NAMALWA (cell line): ENCODE data around the gene SCAF11.

Experiments
- DNase-seq: peaks from one replicate; pipeline ENCODE4 v3.0.0-alpha.2; 2015; ENCODE audit warnings: low spot score

Gene SCAF11

DNA sequence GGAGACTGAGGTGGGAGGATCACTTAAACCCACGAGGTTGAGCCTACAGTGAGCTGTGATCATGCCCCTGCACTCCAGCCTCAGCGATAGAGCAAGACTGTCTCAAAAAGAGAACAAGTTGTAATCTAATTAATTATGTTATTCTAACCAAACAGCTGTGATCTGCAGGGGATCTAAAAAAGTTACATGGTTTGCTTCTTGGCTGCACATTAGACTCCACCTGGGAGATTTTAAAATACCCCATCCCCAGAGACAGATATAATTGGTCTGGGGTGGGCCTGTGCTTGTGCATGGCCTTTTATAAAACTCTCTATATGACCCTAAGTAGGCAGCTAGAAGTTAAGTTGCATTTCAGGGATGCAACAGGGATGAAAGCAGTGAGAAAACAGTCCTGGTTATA lies 76.7 kb downstream of the SCAF11 start:
- DNase-seq, result peak; percentile 65

DNA sequence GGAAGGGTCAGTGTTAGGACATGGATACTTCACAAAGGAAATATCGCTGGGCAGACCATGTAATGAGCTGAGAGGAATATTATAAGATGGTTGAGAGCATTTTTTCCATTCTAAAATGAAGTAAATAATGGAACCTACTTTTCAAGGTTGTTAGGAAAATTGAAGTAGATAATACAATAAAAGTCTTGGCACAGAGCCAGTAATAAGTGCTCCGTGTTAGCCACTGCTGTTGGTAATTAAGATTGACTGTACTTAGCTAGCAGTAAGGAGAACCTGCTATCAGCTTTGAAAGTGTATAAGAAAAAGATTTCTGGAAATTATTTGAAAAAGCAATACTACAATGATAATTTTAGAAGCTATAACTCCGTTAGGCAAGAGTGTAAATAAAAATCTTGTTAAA lies 77.6 kb downstream of the SCAF11 start:
- DNase-seq, result no peak

DNA sequence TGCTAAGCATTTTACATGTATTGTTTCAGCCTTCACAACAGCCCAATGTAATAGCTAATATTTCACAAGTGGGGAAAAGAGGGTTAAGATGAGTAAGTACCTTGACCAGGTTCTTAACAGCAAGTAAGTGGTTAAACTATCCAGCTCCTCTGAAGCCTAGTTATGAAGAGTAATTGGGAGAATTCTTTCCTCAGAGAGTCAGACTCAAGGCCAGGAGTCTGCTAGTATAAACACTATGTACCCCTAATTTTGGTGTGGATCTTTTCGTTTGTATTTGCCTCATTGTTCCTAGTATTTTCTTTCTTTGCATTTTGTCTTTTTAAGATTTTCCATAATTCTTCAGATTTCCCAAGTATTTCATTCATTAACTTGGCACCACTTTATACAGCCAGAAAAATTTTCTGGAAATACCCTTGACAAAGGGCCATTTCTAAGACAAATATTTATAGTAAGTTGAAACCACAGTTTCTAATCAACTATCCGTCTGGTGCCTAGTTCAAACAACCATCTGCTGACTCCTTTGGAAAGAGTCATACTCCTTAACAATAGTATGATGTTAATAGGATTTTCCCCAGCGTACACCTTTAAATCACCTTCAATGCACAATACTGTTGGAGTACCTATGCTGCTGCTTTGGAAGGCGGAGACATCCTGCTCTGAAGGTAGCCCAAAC lies 81.2 kb downstream of the SCAF11 start:
- DNase-seq, result no peak

DNA sequence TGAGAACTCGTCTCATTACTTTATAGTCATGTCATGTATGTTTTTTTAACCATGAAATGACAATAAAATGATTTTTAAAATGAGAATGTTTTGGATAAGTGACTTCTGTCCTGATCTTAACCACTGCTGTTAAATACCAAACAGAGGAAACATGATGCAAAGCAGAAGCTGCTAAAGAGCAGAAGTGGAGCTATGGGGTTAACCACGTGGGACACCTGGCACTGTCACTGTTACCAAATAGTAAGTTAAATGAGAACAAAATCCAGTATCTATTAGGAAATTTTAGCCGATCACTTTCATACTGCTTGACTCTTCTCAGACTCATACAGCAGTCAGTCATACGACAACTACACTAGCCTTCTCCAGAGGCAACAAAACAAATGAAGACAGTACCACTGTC lies 82.4 kb downstream of the SCAF11 start:
- peak; percentile 69 for DNase-seq

DNA sequence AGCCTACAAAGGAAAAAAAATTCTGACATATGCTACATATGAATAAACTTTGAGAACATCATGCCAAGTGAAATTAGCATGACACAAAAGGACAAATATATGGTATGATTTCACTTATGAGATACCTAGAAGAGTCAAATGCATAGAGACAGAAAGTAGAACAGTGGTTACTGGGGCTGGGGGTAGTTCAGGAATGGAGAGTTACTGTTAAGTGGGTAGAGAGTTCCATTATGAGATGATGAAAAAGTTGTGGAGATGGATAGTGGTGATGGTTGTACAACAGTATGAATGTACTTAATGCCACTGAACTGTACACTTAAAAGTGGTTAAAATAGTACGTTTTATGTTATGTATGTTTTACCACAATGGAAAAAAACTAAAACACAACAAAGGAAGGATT lies 92.3 kb downstream of the SCAF11 start:
- no peak for DNase-seq

DNA sequence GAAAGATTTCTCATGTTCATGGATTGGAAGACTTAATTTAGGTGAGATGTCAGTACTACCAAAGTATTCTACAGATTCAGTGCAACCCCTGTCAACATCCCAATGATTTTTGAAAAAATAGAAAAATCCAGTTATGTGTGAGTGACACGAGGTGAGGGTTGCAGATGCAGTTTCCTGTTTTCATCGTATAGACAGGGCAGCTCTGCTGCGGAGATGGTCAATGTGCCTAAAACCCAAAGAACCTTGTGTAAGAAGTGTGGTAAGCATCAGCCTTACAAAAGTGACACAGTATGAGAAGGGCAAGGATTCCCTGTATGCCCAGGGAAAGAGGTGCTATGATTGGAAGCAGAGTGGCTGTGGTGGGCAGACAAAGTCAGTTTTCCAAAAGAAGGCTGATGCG lies 94.4 kb downstream of the SCAF11 start:
- DNase-seq, result no peak

DNA sequence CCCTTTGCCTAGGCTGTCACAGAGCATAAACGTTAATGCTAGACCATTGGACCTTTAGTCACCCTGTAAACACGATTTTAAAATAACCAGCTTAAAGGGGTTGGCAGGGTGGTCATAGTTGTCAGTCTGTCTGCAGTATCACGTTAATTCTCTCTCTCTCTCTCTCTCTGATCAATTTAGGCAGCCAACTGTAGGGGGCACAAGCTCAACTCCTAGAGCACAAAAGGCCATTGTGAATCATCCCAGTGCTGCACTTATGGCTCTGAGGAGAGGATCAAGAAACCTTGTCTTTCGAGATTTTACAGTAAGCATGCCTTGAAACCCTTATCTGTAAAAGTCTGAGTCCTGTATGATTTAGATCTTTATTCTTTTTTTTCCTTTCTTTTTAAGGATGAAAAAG lies 97.1 kb downstream of the SCAF11 start:
- no peak for DNase-seq

DNA sequence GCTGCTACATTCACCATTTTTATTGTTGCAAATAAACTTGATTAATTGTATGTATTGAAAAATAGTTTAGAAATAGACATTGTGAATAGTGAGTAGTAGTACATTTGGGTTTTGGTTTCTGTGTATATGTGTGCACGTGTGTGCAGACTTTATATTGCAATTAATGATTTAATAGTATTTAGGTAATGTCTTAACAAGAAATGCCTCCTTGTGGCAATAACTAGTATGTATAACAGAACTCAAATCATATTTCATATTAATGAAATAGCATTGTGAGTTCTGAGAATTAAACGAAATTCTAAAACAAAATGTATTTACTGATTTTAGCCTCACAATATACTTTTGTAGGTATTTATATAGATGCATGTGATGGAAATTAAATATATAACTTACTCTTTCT lies 100.1 kb downstream of the SCAF11 start:
- no peak for DNase-seq

DNA sequence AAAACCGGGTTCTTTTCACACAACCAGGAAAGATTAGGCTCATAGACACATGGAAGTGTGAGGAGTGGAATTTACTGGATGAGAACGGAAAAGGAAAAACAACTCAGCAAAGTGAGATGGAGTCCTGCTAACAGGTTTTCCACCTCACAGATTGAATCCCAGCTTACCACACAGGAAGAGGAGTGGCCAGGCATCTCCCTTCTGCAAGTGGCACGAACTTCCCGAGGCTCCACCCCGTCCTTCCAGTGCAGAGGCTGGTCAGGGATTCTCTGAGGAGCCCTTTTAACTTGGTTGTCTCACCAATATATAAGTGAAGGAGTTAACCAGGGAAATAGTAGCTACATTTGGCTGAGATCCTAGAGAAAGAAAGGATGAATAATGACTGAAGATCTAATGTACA lies 102.8 kb downstream of the SCAF11 start:
- DNase-seq, result no peak

DNA sequence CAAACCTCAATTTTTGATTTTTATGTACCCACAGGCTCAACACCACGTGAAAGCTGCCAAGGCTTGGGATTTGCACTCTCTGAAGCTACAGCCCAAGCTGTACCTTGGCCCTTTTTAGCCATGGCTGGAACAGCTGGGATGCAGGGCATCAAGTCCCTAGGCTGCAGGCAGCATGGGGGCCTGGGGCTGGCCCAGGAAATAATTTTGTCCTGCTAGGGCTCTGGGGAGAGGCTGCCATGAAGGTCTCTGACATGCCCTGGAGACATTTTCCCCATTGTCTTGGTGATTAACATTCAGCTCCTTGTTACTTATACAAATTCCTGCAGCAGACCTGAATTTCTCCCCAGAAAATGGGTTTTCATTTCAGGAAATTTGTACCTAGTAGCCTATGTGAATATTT lies 103.7 kb downstream of the SCAF11 start:
- no peak for DNase-seq

DNA sequence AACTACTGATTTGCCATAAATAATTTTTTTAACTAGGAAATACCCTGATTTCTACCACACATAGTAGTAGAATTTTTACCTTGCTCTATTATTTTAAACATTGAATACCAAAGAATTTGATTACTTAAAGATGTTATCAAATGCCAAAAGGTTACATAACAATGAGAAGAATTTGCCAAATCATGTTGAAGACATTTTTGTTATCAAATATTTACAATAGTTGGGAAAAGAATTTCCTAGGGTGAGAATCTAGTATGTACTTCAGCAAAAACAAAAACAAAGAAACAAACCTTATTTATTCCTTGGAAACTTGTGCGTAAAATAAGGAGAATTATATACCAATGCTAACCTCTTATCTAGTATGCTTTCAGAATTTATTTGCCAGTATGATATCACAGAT lies 107.2 kb downstream of the SCAF11 start:
- no peak for DNase-seq

DNA sequence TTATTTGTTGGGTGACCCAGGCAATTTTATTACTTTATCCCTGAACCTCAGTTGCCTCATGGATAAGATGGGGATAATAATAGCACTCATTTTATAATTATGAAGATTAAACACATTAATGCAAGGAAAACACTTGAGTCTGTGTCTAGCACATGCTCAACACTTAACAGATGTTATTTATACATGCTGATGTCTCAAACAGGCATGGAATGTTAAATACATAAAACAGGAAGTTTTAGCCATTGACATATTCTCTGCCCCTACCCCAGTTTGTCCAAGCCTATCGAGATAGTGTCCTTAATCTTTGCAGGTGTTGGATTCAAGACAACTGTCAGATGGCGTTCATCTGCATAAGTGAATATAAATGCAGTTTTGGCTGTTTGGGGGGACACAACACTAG lies 109.8 kb downstream of the SCAF11 start:
- DNase-seq, result no peak

DNA sequence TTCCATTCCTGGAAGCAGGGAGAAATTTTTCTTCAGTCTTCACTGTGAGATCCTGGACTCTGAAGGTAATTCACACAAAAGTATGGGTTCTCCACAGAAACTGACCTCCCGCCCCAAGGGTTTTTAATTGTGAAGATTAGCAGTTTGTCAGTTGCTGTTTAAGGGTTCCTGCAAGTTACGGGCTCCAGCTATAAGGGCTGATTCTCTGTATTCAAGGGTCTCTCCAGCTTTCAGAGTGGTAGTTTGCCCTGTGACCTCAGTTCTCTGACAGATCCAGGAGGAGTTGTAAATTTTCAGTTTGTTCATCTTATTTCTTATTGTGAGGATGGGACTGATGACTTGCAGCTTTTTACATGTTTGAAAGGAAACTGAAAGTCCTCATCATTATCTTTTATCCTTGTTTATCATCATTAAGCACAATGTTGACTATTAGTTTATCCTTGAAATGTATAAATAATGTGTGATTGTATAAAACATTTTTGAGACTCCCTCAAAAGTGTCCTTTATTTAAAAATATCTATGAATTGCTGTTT lies 110.9 kb downstream of the SCAF11 start:
- DNase-seq, result no peak

DNA sequence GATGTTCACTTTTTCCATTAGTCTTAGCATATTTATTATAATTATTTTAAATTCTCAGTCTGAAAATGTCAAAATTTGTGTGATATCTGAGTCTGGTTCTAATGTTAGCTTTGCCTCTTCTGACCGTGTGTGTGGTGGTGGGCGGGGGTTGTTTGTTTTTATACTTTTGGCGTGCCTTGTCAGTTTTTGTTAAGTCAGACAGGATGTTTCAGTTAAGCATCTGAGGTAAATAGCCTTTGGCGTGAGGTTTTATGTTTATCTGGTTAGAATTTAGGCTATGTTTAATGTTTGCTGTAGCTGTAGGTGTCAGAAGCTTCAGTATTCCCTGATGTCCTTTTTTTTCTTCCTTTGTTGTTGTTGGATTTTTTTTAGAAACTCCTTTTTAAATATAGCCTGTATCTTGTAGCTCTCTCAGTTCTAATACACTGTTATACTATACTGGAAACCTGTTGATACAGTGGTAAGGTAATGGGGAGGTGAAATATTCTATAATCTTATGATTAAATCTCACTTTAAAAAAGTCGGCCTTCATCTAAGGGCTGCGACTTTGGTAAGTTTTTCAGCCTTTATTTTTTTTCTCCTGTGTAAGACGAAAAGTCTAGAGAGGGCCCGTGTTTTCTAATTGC lies 111.6 kb downstream of the SCAF11 start:
- DNase-seq, result no peak

DNA sequence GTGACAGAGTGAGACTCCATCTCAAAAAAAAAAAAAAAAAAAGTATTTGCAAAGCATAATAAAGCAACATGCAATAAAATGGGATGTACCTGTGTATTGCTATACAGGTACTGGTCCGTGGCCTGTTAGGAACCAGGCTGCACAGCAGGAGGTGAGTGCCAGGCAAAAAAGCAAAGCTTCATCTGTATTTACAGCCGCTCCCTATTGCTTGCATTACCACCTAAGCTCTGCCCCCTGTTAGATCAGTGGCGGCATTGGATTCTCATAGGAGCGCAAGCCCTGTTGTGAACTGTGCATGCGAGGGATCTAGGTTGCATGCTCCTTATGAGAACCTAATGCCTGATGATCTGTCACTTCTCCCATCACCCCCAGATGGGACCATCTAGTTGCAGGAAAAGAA lies 113.3 kb downstream of the SCAF11 start:
- no peak for DNase-seq

DNA sequence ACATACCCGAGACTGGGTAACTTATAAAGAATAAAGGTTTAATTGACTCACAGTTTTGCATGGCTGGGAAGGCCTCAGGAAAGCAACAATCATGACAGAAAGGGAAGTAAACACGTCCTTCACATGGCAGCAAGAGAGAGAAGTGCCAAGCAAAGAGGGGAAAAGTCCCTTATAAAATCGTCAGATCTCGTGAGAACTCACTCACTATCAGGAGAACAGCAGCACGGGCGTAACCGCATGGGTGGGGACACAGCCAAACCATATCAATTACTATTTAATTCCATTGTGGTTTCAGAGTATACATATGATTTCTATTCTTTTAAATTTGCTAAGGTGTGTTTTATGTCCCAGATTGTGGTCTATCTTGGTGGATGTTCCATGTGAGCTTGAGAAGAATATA lies 117.9 kb downstream of the SCAF11 start:
- no peak for DNase-seq
